ENCODE data around the gene CD151. TPM values are rescaled to one million over a fixed set of nuclear protein-coding genes. Genes with fewer than 3 reads are reported as not detected.
A peak's percentile ranks its signal among the peaks of the same experiment; 100 is the strongest.

CD151 gene
- polyA plus RNA-seq, 10 donors, result 113 to 161 (median 135) TPM

DNA sequence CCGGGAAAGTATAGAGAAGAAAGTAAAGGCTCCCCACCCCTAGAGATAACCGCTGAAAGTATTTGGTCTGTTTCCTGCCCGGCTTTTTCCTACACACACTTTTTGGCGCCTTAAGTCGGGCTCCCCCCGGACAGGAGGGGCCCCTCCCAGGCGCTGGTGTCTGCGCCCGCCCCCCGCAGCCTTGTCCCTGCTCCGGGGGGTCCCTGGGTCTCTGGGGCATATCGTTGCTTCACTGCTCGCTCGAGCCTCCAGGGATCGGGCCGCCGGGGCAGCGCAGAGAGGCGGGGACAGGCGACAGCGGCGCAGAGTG is 6.0 kb upstream of the CD151 start:
- no peak for DNase-seq

DNA sequence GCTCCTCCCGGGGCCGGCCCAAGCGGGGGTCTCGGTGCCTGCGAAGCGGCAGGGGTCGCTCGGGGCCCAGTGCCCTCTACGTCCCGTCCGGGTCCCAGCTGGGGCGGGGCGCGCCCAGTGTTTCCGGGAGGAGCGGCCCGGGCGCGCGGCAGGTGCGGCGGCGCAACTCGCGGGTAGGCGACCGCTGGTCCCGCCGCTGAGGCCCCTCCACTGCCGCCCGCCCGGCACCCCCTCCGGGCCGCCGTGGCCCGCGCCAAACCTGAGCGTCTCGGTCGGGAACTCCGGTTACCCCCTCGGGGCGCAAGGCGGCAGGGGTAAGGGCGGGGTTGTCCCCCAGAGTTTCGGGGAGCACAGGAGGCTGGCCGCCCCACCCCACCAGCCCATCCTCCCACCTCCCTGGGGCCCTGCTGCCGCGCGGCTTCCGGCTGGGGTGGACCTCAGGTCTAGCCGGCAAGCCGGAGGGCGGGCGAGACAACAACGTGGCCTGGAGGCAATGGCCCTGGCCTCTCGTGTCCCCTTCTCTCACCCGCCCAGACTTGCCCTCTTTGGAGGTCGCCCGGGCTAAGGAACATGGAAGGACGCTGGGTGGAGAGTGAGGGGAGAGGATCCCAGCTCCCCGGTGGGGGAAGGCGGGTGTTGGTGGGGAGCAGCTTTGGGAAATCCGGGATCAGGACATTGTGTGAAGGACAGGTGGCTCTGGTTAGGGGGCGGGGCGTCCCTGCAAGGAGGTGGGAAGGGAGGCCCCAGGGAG is 5.4 kb upstream of the CD151 start:
- DNase-seq, result peak in 1 of 3 donors; percentile 53

DNA sequence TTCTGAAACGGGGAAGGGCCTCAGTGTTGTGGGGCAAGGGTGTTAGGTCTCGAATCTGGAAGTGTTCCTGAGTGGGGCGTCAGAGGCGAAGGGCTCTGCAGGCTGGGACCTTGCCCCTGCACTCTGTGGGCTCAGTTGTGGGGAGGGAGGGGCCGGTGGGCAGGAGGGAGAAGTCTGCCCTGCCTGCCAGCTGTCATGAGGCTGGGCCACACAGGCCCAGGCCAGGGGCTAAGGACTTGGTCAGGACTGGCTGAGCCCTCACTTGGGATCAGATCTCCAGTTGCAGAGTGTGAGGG is 4.9 kb upstream of the CD151 start, which contains the start of gene CRACR2B:
CRACR2B (plus strand) TSS at position 23 of the 296 bp plus-strand sequence. CDS start 689 bp downstream, outside the sequence.
- DNase-seq, result no peak

DNA sequence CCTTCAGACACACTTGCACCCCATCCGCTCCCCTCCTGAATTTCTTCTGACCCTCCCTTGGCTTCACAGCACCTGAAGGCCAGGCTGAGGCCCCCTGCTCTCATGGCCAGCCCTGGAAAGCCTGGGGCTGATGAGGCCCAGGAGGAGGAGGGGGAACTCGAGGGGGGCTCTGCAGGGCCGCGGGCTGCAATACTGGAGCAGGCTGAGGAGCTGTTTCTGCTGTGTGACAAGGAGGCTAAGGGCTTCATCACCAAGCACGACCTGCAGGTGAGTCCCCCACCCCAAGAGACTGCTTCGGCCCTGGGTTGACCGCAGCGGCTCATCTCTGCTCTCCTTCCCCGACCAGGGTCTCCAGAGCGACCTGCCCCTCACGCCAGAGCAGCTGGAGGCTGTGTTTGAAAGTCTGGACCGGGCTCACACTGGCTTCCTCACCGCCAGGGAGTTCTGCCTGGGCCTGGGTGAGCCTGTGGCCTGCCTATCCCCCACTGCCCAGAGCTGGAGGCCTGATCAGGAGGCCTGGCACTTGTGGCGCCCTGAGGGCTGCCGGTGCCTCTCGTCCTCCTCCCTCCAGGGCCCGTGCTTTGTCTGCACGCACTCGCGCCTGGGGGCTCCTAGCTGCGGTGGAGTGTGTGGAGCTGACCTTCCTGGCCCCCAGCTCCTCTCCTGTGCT is 4.1 kb upstream of the CD151 start:
- DNase-seq, result peak in 1 of 3 donors; percentile 79

DNA sequence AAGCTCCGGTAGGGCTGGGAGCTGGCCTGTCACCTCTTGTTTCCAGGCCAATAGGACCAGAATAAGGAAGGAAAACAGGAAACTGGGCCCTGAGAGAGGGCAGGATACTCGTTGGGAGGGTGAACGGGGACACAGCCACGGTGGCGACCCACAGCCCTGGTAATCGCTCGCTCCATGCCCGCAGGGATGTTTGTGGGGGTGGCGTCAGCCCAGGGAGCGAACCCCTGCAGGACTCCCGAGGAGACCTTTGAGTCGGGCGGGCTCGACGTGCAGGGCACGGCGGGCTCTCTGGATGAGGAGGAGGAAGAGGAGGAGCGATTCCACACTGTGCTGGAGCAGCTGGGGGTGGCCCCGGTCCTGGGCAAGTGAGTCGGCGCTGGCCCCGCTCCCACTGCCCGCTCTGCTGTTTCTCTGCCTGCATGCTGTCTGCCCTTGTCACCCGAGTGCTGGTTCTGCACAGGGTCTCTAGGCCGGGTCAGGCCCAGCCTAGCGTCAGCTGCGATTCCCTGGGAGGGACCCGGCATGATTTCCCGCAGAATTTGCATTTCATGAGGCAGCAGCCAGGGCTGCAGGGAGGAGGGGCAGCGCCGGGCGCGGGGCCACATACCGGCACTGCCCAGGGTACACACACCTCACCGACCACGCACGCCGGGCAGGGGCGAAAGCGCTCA is 3.4 kb upstream of the CD151 start:
- peak in 1 of 3 donors; percentile 61 for DNase-seq

DNA sequence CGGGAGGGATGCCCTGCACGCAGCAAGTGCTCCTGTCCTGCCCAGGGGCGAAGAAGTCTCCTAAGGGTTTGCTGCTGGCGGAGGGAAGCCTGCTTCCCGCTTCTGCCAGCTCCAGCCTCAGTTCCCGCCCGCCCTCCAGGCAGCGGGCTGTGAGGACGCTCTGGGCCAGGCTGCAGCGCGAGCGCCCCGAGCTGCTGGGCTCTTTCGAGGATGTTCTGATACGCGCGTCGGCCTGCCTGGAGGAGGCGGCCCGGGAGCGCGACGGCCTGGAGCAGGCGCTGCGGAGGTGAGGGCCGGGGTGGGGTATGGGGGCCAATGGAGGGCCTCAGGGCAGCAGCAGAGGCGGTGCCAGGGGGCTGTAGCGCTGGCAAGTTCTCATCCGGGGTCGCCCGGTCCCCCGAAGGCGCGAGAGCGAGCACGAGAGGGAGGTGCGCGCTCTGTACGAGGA is 2.9 kb upstream of the CD151 start:
- no peak for DNase-seq

DNA sequence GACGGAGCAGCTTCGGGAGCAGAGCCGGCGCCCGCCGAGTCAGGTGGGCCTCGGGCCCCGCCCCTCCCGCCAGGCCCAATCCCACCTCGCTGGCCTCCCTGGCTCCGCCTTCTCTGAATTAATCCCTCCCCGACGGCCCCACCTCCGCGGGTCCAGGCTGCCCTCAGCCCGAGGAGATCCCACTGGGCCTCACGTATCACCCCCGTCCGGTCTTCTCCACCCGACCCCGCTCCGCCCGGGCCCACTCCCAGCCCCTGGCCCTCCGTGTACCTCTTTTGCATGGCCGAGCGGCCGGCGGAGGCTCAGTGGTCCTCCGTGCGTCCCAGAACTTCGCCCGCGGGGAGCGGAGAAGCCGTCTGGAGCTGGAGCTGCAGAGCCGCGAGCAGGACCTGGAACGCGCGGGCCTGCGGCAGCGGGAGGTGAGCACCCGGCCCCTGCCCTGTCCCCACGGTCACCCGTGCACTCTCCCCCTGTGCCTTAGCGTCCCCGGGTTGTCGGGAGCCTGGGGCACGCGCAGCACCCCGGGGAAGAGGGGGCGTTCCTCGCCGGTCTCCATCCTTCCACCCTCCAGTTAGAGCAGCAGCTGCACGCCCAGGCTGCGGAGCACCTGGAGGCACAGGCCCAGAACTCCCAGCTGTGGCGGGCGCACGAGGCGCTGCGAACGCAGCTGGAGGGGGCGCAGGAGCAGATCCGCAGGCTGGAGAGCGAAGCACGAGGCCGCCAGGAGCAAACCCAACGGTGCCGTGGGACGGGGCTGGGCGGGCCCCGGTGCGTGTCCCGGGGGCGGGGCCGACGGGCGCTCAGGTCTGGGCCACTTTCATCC is 2.2 kb upstream of the CD151 start:
- peak in 1 of 3 donors; percentile 85 for DNase-seq

DNA sequence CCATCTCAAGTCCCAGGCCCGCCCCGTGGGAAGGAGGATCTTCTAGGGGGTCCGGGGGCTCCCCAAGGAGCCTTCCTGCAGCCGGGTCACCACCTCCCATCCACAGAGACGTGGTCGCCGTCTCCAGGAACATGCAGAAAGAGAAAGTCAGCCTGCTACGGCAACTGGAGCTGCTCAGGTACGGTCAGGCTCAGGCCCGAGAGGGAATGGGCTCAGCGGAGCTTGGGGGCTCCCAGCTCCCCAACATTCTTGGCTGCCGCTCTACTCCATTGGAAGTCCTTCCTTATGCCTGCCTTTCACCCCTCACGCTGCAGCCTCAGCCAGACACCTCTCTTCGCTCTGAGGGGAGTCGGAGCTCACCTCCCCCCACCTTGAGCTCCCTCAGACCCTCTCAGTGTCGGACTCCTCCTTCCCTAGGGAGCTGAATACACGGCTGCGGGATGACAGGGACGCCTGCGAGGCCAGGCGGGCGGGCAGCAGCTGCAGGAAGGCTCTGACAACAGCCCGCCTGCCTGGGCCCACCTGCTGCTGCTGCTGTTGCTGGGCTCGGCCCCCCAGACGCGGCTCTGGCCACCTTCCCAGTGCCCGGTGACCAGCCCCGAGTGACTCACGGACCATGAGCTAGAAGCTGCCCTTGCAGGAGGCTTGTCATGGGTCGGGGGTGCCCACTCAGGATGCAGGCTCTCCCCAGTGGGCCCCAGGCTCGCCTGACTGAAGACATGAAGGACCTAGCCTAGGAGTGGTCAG is 1.5 kb upstream of the CD151 start:
- DNase-seq, result peak in 1 of 3 donors; percentile 71

DNA sequence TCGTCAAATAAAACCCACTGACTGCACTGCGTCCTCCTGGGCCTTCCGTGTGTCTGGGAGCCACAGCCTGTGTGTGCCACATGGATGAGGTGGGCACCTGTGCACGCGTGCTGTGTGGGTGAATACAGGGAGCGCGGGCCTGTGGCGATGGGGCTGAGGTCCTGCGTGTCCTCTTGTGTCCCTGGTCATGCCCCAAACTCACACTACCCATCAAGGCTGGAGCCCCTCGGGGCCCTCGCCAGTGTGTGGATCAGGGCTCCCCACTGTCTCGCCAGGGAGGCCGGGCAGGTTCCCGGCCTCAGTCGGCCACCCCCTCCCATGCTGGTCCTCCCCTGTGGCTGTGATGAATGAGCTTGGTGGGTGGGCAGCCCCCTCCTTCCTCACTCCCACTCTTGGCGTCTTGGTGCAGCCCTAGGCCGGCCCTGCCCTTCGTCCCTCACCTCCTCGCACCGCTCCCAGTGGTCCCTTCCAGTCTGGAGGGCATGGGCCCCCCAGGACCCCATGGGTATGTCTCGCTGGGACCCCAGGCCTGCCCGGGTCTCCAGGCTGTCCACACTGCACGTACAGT is 707 bp upstream of the CD151 start:
- DNase-seq, result no peak

DNA sequence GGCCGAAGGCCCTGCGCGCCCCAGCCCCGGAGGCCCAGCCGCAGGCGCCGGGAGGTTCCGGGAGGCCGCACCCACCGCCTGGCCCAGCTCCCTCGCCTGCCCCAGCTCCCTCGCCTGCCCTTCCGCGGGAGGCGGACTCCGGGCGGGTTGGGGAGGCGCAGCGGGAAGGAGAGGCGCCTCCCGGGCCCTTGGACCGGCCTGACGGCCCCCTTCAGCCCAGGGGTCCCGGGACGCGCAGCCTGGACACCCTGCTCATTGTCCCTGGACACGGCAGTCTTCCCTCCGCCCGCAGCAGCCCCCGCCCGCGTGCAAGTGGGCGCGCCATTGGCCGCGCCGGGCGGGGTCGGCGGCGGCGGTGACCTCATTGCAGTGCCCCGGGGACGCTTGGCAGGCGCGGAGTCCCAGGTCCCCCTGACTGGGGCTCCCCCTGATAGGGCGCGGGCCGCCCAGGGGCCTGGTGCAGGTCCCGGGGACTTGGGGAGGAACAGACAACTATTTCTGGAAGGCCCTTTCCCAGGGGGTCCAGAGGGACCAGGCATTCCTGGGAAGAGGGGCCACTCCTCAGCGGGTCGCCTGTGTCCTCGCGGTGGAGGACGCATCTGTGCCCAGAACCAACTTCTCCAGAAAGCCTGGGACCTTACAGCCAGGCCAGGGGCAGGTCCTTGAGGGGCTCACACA is 501 bp downstream of the CD151 start:
- peak in 1 of 3 donors; percentile 82 for DNase-seq

DNA sequence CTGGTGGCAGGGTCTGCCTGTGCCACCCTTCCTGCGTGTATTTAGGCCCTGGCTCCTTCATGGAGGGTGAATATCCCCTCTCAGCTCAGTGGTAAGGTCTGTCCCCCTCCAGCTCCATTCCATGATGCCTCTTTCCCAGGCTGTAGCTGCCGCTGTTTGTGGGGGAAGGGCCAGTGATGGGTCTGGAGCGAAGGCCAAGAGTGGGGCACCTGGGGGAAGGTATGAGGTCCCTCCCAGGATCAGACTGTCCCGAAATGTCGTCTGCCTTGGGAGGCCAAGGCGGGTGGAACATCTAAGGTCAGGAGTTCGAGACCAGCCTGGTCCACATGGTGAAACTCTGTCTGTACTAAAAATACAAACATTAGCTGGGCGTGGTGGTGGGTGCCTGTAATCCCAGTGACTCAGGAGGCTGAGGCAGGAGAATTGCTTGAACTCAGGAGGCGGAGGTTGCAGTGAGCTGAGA is 1.1 kb downstream of the CD151 start:
- no peak for DNase-seq

DNA sequence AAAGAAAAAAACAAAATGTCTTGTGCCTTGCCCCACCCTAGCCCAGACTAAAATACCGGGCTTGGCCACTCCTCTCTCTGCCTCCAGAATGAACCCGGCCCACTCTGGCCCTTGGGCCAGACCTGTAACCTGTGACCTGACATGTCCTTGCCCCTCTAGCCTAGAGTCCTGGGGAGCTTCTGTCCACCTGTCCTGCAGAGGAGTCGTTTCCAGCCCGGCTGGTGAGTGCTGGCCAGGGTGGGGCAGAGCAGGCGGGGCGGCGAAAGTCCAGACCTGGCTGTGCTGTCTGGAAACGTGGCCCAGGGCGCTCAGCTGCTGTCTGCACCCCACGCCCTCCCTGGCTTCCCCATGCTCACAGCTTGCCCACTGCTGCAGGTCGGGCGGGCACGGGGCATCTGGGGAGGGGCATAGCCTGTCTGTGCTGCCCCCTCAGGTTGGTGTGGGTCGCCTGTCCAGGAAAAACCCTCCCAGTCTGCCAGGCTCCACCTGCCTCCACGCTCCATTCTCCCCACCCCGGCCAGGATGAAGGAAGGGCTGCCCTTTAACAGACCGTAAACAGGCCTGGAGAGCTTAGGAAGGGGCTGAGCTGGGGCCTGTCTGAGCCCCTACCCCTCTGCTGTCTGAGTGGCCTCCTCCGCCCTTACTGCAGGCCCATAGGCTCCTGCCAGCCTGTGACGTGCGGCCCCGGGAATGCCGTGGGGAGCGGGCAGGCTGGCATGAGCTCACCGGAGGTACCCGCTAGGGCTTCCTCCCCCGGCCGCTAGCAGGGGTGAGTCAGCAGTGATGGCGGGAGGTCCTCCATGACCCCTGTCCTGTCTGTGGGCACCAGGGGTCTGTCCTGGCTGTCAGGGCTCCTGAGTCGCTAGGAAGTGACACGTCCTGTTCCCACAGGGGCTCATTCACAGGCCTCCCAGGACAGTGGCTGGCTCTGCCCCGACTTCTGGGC is 1.9 kb downstream of the CD151 start:
- DNase-seq, result no peak

DNA sequence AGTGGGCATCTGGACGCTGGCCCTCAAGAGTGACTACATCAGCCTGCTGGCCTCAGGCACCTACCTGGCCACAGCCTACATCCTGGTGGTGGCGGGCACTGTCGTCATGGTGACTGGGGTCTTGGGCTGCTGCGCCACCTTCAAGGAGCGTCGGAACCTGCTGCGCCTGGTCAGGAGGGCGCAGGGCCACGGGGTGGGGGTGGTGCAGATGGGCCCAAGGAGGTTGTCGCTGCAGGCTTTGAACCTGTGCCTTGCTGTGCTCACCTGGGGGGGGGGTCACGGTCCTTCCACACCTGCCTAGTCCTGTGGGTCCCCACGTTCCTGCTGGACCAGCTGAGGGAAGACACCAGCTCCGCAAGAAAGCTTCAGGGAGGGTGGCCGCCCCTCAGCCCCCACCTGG is 3.5 kb downstream of the CD151 start:
- no peak for DNase-seq

DNA sequence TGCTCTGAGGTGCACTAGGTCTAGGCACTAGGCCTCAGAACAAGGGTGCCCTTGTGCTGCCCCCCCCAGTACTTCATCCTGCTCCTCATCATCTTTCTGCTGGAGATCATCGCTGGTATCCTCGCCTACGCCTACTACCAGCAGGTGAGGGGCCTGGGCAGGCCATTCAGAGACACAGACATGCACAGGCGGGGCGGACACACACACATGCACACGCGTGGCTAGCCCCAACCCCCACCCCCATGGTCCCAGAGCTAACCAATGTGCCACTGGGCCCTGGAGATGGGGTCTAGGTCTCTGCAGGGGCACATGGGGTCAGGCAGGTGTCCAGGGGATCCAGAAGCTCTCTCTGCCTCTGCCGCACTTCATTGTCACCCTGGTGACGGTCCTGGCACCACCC is 3.9 kb downstream of the CD151 start:
- DNase-seq, result no peak

DNA sequence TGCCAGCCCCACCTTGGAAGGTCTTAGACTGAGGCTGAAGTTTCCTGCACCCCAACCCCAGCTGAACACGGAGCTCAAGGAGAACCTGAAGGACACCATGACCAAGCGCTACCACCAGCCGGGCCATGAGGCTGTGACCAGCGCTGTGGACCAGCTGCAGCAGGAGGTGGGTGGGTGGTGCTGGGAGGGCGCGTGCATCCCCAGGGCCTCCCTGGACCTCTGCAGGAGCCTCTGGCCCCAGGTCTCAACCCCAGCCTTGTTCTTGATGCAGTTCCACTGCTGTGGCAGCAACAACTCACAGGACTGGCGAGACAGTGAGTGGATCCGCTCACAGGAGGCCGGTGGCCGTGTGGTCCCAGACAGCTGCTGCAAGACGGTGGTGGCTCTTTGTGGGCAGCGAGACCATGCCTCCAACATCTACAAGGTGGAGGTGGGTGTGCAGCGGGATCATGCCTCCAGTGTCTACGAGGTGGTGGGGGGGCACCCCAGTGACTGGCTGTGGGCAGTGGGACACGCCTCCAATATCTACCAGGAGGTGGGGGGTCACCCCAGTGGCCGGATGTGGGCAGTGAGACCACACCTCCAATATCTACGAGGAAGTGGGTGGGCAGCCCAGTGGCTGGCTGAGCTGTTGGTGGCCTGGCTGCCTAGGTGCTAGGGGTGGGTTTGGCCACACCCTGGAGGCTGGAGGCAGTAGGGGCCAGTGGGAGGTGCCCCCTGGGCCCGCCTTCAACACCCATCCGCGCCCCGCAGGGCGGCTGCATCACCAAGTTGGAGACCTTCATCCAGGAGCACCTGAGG is 4.6 kb downstream of the CD151 start:
- DNase-seq, result no peak

DNA sequence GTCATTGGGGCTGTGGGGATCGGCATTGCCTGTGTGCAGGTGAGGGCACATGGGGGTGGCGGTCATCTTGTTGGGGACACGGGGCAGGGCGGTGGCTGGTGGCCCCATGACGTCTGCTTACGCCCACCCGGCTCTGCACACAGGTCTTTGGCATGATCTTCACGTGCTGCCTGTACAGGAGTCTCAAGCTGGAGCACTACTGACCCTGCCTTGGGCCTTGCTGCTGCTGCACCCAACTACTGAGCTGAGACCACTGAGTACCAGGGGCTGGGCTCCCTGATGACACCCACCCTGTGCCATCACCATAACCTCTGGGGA is 5.2 kb downstream of the CD151 start:
- no peak for DNase-seq

DNA sequence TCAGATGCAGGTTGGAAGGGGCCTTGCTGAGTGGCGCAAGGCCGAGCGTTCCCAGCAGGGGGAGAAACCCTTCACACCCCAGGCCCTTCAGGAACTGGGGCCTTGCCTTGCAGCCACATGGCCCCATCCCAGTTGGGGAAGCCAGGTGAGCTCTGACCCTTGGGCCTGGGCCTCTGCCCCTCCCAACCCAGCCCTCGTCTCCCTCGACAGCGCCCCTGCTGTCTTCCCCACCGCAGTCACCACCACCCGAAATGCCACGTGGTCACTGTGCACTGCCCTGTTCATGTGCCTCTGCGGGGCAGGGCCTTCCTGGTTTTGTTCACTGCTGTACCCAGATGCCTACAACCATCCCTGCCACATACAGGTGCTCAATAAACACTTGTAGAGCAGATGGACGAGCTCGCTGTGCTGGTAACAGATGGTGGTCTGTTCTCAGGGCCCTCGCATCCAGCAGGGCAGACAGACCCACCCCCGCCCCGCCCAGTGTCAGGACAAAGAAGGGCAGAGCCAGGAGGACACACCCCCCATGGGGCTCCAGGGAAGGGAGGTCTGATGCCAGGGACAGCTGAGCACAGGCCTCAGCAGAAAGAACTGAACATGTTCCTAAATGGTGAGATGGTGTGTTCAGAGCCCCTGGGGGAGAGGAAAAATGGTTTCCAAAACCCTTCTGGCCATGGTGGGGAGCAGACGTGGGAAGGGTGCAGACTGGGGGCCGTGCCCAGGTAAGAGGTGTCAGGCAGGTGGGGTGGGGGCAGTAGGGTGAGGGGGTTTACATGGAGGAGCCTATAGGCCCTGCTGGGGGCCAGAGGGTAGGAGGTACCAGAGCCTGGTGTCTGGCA is 5.9 kb downstream of the CD151 start:
- DNase-seq, result peak in 1 of 3 donors; percentile 51

DNA sequence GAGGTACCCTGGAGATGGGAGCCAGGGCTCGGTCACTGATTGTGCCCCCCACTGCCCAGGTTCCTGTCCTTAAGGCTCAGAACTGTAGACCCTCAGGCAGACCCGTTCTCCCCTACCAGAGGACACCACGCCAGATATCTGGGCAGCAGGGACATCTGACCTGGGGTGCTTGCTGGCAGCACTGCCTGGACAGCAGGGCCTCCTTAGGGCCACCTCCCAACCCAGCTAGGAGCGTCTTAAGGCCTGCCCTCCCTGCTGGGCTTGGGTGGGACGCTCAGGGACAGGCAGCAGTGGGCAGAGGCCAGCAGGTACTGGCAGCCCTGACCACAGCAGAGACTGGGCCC is 6.5 kb downstream of the CD151 start:
- DNase-seq, result no peak
